MM.1S (cell line): ENCODE measurements around the gene ATXN1.
"Not testable (repeated sequence)": the region's sequence is repeated elsewhere in the genome, so short reads cannot be mapped to it uniquely, and the experiment has no call there.

Experiments
- DNase-seq: peaks from one replicate; pipeline ENCODE4 v3.0.0-alpha.2; 2015
- H2AFZ ChIP-seq: fragments of 300-600 bp; sonication (generic); 2 replicates; pipeline ENCODE4 v1.6.0; 2016; ENCODE audit warnings: antibody characterized with exemption, low read length
- H3F3A ChIP-seq: fragments of 300-600 bp; sonication (generic); 2 replicates; pipeline ENCODE4 v1.6.1; 2016; ENCODE audit warnings: mild to moderate bottlenecking, antibody characterized with exemption, low read length, moderate library complexity, mixed read lengths; ENCODE audit not compliant: insufficient read depth
- H3K27ac ChIP-seq: fragments of 300-600 bp; sonication (generic); 2 replicates; pipeline ENCODE4 v1.5.1; 2016; ENCODE audit warnings: mild to moderate bottlenecking, low read length
- H3K27me3 ChIP-seq: fragments of 300-600 bp; sonication (generic); replicated peaks from 2 replicates; pipeline ENCODE4 v1.6.0; 2016; ENCODE audit warnings: low read length; ENCODE audit not compliant: insufficient read depth
- H3K36me3 ChIP-seq: fragments of 300-600 bp; sonication (generic); replicated peaks from 2 replicates; pipeline ENCODE4 v1.6.1; 2016; ENCODE audit warnings: mild to moderate bottlenecking, low read length, mixed read lengths; ENCODE audit not compliant: insufficient read depth
- H3K4me1 ChIP-seq: fragments of 300-600 bp; sonication (generic); 2 replicates; pipeline ENCODE4 v1.6.1; 2016; ENCODE audit warnings: low read length, mixed read lengths
- H3K4me2 ChIP-seq: fragments of 300-600 bp; sonication (generic); 2 replicates; pipeline ENCODE4 v1.6.0; 2016; ENCODE audit warnings: low read depth, low read length
- H3K4me3 ChIP-seq: fragments of 300-600 bp; sonication (generic); 2 replicates; pipeline ENCODE4 v1.5.1; 2016; ENCODE audit warnings: low read length, mixed read lengths
- H3K79me2 ChIP-seq: fragments of 300-600 bp; sonication (generic); 2 replicates; pipeline ENCODE4 v1.6.1; 2016; ENCODE audit warnings: mixed run types, low read length, mixed read lengths
- H3K9ac ChIP-seq: fragments of 300-600 bp; sonication (generic); 2 replicates; pipeline ENCODE4 v1.6.1; 2016; ENCODE audit warnings: low read length, mixed read lengths
- H3K9me2 ChIP-seq: fragments of 300-600 bp; sonication (generic); replicated peaks from 2 replicates; pipeline ENCODE4 v1.6.1; 2016; ENCODE audit warnings: mild to moderate bottlenecking, low read length, mixed read lengths; ENCODE audit not compliant: insufficient read depth
- H3K9me3 ChIP-seq: fragments of 300-600 bp; sonication (generic); replicated peaks from 2 replicates; pipeline ENCODE4 v1.6.1; 2016; ENCODE audit warnings: mild to moderate bottlenecking, low read length, mixed read lengths; ENCODE audit not compliant: insufficient read depth
- H4K20me1 ChIP-seq: fragments of 300-600 bp; sonication (generic); 2 replicates; pipeline ENCODE4 v1.6.1; 2016; ENCODE audit warnings: mild to moderate bottlenecking, low read length, moderate library complexity, mixed read lengths; ENCODE audit not compliant: insufficient read depth
- CTCF ChIP-seq: fragments of 300-600 bp; sonication (generic); IDR thresholded peaks from 2 replicates; pipeline ENCODE4 v1.5.1; 2016; ENCODE audit warnings: antibody characterized with exemption, low read length, mixed read lengths
- EZH2 ChIP-seq: fragments of 300-600 bp; sonication (generic); optimal IDR thresholded peaks from 2 replicates; pipeline ENCODE3; 2017; ENCODE audit warnings: low read depth, mild to moderate bottlenecking, antibody characterized with exemption, low read length, mixed read lengths
- EZH2phosphoT487 ChIP-seq: fragments of 300-600 bp; sonication (generic); IDR thresholded peaks from 2 replicates; pipeline ENCODE4 v1.6.1; 2018; ENCODE audit warnings: antibody characterized with exemption, low read length

ATXN1 gene

DNA sequence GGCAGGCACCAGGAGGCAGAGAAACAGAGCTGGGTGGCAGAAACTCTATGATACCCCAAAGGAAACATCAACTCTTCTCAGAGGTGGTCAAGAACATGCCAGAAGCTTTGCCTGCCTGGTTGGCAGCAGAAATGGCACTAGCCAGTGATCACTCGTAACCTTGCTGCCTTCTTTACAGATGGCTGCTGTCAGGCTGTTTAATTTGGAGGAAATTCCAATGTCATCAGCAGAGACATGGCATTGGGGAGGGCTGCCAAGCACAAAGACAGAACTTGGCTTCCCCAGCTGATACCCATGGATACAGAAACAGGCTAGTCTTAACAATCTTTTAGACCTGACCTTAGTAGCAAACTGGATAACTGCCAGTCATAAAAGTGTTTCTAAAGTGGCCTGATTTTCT is 369.2 kb downstream of the ATXN1 start:
- Histone ChIP-seq H3K4me3 (no peak overlapping the region), H3K4me1 (no peaks in the 10 kb centered on the region), H3K79me2 (no peaks in the 10 kb centered on the region), H3K9me2 (no peaks in the 10 kb centered on the region), H3K9ac (no peak overlapping the region), H3K27me3 (no peaks in the 10 kb centered on the region), H3K4me2 (no peak overlapping the region), H3F3A (no peaks in the 10 kb centered on the region), H3K36me3 (no peaks in the 10 kb centered on the region), H3K9me3 (no peaks in the 10 kb centered on the region), H4K20me1 (no peaks in the 10 kb centered on the region), H2AFZ (no peak overlapping the region), H3K27ac (no peak overlapping the region)
- DNase-seq, result no peak
- no peak for TF ChIP-seq EZH2phosphoT487
- TF ChIP-seq EZH2, result no peak

- TF ChIP-seq CTCF (no peak), EZH2 (no peak), EZH2phosphoT487 (no peak)
- Histone ChIP-seq H4K20me1 (no peaks in the 10 kb centered on the region), H3K27ac (no peak overlapping the region)
Observed at GRCh38 chr6:16391451-16391912, 369.8 kb downstream of the ATXN1 start.

DNA sequence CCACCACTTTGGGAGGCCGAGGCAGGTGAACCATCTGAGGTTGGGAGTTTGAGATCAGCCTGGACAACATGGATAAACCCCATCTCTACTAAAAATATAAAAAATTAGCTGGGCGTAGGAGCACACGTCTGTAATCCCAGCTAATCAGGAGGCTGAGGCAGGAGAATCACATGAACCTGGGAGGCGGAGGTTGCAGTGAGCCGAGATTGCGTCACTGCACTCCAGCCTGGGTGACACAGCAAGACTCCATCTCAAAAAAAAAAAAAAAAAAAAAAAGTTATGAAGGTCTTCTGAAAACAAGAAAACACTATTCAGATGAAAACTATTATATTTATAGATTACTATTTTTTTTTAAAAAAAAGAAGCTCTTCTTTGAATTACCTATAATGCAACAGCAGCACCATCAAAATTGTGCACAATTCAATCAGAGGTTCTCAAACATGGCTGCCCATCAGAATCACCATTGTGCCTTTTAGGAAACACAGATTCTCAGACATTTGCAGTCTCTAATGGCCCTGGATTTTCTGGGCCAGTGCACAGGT is 370.3 kb downstream of the ATXN1 start:
- not testable (repeated sequence) for H3K4me2 ChIP-seq, H3K27ac ChIP-seq, H3K9me3 ChIP-seq, H4K20me1 ChIP-seq, H3K4me3 ChIP-seq, H3K9me2 ChIP-seq, DNase-seq, H2AFZ ChIP-seq, H3K79me2 ChIP-seq, H3K4me1 ChIP-seq, H3K9ac ChIP-seq, H3K27me3 ChIP-seq, H3K36me3 ChIP-seq, H3F3A ChIP-seq

More at GRCh38 chr6:16391451-16391912, 369.8 kb downstream of the ATXN1 start:
- Histone ChIP-seq H3K4me2 (no peak overlapping the region), H3K79me2 (no peaks in the 10 kb centered on the region), H3K36me3 (no peaks in the 10 kb centered on the region), H3K27me3 (no peaks in the 10 kb centered on the region), H3F3A (no peaks in the 10 kb centered on the region), H3K9ac (no peak overlapping the region), H3K9me2 (no peaks in the 10 kb centered on the region), H2AFZ (no peak overlapping the region), H3K4me1 (no peaks in the 10 kb centered on the region), H3K9me3 (no peaks in the 10 kb centered on the region), H3K4me3 (no peak overlapping the region)
- no peak for DNase-seq

DNA sequence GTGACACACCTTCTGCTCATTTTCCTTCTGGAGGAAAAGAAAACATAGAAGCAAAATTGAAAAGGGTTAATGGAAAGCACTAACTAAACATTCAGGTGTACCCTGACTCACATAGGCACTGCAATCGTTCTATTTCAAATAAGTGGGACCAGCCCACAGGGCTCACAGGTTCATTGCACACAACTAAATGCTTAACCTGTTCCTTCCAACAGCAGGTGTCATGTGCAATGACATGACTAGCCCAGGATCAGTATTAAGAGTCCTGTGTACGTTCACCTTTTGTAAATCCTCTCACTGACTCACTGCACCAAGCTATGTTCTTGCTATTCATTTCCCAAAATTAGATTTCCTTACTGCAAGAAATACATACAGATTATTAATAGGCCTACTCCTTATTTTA is 371.6 kb downstream of the ATXN1 start:
- H3K79me2 ChIP-seq, result no peaks in the 10 kb centered on the region
- H2AFZ ChIP-seq, result no peak overlapping the region
- no peaks in the 10 kb centered on the region for H3K27me3 ChIP-seq
- no peak overlapping the region for H3K4me2 ChIP-seq
- TF ChIP-seq EZH2 (no peak), CTCF (no peak), EZH2phosphoT487 (no peak)
- H3K9me2 ChIP-seq, result no peaks in the 10 kb centered on the region
- H3K4me1 ChIP-seq, result no peaks in the 10 kb centered on the region
- no peaks in the 10 kb centered on the region for H3F3A ChIP-seq
- no peak overlapping the region for H3K4me3 ChIP-seq
- DNase-seq, result no peak
- H3K9me3 ChIP-seq, result no peaks in the 10 kb centered on the region
- H3K9ac ChIP-seq, result no peak overlapping the region
- no peaks in the 10 kb centered on the region for H4K20me1 ChIP-seq
- no peaks in the 10 kb centered on the region for H3K36me3 ChIP-seq
- H3K27ac ChIP-seq, result no peak overlapping the region
